Stimulated activated CD8-positive, alpha-beta memory T cell treated with anti-CD3 and anti-CD28 coated beads, Interleukin-4, amount 100 ng/mL, for 48 hours (primary cell): ENCODE results near the gene CGN.

Source experiments
- DNase-seq: peaks from one replicate; pipeline ENCODE4 v3.0.0-alpha.2; 2020

CGN gene

DNA sequence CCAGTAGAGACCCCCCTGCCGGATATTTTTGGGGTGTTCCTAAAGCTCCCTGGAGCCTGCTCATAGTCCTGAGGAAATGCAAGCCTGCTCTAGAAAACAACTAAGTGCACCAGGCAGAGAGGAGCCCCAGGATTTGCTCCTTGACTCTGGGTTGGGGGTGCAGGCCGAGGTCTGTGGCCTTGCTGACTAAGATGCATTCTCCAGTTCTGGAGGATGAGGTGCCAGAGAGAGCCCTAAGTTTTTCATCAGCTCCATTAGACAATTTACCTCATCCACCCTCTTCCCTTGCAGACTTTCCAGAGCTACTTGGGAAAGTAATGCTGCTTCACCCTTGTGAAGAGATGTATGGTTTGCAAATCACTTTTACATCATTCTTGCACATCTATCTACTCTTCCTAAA lies 38.0 kb downstream of the CGN start:
- DNase-seq: no peak

DNA sequence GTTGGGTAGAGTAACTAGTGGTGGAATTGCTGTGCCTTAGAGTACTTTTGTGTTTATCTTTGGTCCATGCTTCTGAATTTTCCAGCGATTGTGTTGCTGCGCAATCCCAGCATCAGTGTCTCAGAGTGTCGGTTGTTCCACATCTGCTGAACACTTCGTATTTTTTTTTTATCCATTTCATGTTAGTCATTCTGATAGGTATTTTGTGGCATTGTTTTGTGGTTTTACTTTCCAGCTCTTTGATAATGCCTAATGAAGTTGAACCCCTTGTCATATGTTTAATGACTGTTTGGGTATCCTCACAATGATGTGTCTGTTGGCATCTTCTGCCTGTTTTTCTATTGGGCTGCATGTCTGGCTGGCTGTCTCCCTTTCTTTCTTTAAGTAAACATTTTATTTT lies 42.5 kb downstream of the CGN start:
- no peak for DNase-seq

DNA sequence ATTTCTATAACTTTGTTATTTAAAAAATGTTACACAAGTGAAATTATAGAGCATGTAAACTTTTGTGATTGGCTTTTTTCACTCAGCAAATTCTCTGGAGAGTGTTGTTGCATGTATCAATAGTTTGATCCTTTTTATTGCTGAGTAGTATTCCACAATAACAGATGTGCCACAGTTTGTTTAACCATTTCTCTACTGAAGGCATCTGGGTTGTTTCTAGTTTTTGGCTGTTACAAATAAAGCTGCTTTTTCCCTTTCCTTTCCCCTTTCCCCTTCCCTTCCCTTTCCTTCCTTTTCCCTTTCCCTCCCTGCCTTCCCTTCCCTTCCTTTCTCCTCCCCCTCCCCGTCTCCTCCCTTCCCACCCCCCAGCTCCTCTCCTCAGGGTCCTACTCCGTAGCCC lies 44.9 kb downstream of the CGN start:
- no peak for DNase-seq

DNA sequence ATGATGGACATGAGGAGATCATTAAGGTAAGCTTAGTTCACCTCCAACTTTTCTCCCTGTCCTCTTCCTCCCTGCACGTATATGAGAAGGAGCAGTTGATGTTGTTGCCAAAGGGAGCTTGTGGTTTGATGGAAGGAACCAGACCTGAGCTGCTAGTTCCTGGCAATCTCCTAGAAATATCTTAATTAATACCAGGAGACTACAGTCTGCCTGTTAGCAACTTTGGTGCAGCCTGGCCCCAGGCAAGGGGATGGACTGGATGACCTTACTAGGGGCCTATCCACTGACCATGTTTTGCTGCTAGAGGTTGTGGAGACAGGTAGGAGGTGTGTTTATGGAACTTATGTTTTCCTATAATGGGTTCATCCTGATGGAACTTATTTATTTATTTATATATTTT lies 51.5 kb downstream of the CGN start:
- no peak for DNase-seq

DNA sequence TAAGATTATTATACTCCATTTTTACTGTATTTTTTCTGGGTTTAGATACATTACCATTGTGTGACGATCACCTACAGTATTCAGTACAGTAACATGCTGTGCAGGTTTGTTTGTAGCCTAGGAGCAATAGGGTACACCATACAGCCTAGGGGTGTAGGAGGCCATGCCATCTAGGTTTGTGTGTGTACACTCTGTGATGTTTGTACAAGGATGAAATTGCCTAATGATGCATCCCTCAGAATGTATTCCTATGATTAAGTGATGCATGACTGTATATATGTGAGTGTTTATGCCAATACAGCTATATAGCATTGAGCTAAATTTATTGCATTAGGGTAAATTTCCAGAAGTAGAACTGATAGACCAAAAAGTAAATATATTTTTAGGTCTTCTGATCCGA lies 52.2 kb downstream of the CGN start:
- no peak for DNase-seq

DNA sequence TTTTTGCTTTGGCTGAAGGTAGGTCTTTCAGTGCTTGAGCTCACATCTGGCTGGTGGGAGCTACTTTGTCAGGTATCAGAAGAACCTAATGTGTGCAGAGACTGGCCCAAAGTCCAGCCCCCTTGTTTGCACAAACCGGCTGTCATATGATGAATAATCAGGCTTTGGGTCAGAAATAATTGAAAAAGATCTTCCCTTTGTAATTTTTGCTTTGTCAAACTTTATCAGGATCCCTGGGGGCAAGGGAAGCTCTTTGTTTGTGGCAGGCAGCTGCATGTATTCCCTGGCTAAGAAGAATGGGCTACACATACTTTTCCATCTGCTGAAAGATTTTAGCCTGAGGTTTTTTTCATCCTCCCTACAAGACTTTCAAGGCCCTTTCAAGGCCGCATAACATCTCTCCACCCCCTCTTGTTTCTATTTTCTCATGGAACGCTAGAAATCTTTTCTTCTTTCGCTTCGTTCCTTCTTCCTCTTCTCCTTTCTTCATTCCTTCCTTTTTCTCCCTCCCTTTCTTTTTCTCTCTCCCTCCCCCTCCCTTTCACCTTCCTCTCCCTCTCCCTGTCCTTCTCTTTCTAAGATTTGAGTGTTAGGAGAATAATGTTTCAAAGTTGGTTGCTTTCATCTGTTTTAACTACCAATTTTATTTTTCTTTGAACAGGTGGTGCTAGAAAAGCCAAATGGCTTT lies 54.5 kb downstream of the CGN start:
- DNase-seq: no peak

DNA sequence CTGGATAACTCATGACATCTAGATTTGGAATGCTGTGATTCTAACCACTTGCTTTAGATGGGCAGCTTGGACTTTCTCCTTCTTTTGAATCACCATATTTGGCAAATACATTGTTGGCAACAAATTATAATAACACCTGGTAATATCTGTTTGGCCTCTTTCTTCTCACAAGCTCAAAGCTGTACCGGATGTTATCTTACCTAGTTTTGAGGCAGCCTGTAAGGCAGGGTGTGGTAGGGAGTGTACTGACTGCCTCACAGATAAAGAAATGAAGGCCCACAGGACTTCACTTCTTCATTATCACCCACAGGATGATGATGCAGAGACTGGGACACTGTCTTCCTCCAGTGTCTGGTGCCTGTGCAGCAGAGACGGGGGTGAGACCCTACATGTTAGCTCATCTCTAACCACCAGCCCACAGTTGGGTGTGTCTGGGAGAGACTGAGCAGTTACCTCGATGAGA lies 57.5 kb downstream of the CGN start:
- DNase-seq: no peak

DNA sequence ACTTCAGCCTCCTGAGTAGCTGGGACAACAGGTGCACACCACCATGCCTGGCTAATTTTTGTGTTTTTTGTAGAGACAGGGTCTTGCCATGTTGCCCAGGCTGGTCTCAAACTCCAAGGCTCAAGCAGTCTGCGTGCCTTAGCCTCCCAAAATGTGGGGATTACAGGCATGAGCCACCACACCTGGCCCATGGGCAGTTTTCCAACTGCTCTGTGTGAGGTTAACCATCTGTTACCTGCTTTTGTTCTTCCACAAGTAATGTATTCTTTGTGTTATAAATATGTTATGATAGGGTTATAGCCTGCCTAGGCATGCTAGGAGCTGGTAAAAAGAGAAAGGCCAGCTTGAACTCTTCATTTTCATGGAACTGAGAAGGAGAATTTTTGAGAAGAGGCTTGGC lies 59.6 kb downstream of the CGN start:
- no peak for DNase-seq

DNA sequence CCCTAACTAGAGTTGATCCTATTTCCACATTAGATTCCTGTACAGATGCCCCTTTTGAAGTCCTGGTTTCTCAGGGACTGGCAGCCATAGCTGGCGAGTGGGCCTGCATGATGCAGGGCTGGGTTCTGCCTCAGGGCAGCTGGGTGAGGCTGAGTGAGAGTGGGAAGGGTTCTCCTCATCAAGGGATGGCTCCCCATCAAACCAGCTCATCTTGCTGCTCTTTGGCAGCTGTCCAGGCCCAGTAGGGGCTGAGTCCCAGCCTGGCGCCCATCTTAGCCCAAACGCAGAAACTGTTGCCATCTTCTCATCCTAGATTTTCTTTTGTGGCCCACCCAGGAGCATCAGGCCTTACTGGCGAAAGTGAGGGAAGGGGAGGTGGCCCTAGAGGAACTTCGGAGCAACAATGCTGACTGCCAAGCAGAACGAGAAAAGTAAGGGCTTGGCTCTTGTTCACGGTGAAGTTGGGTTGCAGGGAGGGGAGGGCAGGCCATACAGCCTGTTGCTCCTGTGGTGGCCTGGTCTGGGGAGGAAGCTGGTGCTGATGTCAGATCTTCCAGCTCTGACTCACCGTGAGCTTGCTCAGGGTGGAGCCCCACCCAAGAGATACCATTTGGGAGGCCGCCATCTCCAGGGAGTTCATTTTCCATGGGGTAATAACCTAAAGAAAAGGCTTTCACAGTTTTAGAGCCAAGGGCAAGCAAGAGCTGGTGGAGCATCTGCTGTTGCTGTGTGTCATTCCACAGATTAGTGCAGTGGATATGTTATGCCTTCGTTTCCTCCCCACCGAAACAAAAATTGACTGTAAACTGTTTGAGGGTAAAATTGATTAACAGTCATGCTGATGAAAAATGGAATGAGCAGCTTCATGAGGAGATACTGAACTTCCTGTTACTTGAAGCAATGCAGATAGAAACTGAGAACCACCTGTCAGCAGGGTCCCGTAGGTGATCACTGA lies 63.7 kb downstream of the CGN start:
- DNase-seq: peak; percentile 47

DNA sequence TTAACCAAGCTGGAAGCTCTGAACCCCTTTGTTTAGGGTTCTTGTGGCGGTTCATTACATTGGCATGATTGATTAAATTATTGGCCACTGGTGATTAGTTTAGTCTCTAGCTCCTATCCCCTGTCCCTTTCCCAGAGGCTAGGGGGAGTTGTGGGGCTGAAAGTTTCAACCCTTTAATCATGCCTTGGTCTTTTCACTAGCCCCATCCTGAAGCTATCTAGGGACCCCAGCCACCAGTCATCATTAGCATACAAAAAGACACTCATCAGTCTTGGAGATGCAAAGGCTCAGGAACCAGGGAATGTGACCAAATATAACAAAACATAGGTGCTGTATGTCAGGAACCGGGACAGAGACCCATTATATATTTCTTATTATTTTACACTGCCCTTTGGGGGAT lies 66.0 kb downstream of the CGN start:
- DNase-seq: no peak

DNA sequence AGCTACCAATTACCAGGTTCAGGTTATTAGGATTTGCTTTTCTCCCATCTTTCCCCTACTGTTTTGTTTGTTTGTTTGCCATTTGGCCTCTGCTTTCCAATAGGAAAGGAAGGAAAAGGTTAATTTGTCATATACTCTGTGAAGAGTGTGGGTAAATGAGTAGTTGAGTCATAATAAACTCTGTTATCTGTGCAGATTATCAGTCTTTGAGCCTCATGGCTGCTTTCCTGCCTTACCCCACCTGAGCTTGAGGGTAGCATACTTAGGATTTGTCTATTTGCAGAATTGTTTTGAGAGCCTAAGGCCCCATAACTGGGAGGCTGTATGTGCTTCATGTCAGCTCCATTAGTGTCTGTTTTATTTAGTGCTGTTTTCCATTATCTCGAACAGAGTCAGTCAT lies 67.8 kb downstream of the CGN start:
- no peak for DNase-seq

DNA sequence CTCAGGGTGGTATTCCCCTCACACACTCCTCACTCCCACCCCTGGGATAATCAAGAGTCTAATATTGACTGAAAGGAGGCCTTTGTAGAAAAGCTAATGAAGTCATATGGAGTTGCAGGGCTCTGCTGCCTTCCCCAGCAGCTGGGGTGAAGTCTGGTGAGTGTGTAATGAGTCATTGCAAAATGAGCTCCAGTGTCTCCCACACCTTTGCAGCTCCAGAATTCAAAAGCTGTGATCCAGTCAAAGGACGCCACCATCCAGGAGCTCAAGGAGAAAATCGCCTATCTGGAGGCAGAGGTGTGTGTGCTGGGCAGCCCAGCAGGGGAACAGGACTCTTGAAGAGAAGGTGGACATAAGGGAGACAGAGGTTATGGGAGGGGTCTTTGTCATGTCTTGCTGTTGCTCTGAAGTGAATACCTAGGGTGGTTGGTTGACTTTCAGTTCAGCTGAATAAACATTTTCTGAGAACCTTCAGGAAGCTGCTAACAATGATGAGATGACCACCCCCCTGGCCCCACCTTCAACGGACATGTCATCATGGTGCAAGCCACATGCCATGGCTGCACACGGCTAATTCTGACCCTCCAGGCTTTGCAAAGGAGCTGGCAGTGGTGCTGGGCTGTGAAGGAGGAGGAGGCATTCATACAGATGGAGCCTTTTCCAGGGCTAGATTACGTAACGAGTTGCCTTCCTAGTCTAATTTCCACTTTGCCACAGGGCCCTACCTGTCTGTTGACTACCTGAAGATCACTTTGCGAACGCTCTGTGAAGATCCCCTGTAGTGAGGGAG lies 68.4 kb downstream of the CGN start:
- DNase-seq: no peak

DNA sequence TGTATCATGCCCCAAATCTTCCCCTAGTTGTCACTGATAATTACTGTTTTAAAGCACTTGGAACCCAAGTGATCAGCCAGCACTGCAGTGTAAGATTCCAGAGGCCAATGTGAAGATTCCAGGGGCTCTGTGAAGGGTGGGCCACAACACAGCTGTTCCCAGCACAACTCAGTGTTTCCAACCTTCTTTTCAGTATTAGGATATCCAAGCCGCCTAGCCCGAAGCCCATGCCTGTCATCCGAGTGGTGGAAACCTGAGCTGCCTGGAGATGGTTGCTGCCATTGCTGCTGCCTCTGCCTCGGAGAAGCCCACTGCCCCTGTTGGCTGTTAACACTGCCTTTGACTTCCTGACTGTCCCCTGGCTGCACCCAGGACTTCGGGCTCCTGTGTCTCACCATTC lies 70.3 kb downstream of the CGN start:
- no peak for DNase-seq

DNA sequence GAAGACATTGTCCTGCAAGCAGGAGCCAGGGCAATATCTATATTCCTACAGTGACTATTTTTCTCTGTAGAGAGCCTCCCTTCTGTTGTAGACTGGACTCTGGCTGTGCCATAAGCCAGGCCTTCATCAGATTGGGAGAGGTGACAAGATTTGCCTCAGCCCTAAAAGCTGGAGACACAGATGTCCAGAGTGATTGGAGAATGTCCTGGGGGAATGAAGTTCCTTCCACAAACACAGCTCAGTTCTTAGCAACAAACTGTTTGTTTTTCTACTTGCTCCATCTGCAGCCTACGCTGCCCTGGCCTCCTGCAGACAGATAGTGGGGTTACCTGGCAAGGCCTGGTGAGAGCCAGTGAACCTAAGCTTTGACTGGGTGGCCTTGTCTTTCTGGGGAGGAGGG lies 70.7 kb downstream of the CGN start:
- DNase-seq: no peak

DNA sequence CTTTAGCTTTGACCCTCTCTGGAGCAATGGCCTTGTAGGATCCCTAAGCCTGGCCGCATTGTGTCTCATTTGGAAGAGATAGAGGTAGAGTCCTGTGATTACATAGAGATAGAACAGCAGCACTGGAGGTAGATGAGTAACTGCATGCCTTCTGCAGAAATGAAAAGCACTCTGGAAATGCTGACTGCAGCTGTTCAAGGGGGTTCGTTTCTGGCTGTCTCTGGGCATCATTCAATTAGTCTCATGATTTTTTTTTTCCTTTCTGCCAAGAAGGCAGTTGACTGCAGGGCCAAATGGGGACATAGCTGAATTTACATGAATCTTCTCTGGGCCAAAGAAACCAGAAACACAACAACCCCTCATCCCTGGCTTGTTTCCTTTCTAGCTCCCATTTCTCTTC lies 72.6 kb downstream of the CGN start:
- DNase-seq: no peak

DNA sequence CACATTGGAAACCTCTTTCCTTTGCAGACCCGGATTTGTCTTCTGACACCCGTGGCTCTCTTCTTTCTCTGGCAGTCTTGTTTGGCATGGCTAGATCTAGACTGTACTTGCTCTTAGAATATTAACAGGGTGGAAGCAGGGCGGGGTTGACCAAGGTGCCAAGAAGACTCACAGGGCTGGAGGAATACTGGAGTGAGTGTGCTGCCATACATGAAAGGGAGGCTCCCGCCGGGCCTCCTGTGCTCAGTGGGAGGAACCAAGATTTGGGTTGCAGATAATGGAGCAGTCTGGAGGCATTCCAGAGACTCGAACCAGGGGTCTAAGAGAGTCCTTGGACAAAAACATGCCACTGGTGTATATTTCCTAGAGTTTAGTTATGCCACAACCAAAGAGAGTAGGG lies 73.1 kb downstream of the CGN start:
- no peak for DNase-seq

DNA sequence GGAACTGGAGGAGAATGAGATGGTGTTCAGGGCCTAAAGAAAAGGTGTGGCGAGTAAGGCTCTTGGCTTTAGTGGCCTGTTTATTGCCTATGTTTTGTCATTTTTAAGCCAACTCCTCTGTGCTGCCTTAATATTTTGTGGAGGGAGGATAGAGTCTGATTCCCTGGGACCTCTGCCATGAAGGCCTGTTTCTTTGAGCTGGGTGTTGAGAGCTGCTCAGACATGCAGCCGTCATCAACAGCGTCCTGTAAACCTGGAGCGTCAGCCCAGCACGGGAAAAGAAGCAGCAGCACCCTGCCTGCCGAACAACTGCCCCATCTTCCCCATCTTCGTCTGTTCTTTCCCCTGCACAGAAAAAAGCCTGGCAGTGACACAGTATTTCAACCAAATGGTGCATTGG lies 73.6 kb downstream of the CGN start:
- no peak for DNase-seq

DNA sequence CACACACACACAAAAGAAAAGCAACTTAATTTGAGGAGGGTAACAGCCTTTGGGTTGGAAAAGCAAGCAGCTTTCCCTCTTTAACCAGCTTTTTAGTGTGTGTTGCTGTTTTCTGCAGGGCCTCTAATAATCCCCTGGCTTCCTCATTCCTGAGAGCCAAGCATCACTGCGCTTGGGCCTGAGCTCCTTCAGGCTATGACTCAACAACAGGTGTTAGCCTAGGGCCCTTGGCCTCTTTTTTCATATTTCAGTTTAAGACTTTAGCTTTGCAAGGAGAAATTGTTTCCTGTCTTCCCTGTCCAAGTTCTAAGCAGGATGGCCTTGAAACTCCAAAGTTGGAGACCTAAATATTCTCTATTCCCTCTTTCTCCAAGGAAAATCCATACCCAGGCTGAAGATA lies 74.4 kb downstream of the CGN start:
- no peak for DNase-seq
